ENCODE measurements around the gene DISP3.

DNA sequence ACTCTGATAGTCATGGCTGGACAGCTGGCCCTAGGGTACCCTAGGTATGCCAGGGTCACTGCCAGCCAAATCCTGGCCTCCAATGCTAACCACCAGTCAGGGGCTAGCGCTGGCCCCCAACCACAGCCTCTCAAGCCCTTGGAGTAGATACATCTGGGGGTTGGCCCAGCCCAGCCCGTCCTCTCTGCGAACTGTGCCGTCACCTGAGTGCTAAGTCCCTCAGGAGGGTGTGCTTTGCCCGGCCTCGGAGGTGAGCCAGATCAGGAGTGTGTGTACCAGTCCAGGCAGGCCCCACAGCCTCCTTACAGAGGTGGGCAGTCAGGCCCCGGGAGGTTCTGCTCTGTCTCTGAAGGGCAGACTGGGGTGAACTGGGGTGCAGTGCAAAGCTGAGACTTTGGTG lies 34.0 kb upstream of the DISP3 start:
- TF ChIP-seq, protein P1, sequence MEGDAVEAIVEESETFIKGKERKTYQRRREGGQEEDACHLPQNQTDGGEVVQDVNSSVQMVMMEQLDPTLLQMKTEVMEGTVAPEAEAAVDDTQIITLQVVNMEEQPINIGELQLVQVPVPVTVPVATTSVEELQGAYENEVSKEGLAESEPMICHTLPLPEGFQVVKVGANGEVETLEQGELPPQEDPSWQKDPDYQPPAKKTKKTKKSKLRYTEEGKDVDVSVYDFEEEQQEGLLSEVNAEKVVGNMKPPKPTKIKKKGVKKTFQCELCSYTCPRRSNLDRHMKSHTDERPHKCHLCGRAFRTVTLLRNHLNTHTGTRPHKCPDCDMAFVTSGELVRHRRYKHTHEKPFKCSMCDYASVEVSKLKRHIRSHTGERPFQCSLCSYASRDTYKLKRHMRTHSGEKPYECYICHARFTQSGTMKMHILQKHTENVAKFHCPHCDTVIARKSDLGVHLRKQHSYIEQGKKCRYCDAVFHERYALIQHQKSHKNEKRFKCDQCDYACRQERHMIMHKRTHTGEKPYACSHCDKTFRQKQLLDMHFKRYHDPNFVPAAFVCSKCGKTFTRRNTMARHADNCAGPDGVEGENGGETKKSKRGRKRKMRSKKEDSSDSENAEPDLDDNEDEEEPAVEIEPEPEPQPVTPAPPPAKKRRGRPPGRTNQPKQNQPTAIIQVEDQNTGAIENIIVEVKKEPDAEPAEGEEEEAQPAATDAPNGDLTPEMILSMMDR (IDR thresholded peaks at IDR 0.05; ENCODE audit: poor library complexity), result no peak
- no peak for TF ChIP-seq EZH2 (IDR thresholded peaks at IDR 0.05; ENCODE audit: borderline replicate concordance)
- no peak for TF ChIP-seq EZH2phosphoT487 (IDR thresholded peaks at IDR 0.05; ENCODE audit: low read depth, severe bottlenecking, unreplicated experiment)

All from hepatocyte (in vitro differentiated cells).